ENCODE measurements around the gene NUMB. TPM values are rescaled to one million over a fixed set of nuclear protein-coding genes. Genes with fewer than 3 reads are reported as not detected.
"Not testable (repeated sequence)": the region's sequence is repeated elsewhere in the genome, so short reads cannot be mapped to it uniquely, and the experiment has no call there.

The NUMB gene
- total RNA-seq, 6 donors from 2014 or later, result 85.6 to 169 (median 118) TPM

GRCh38 chr14:73422515-73422914, 35.8 kb downstream of the NUMB start:
- peak overlapping the region in 2 of 4 donors; percentile 29 to 45 for H3K27ac ChIP-seq
- WGBS, 2 donors, result 40 to 77% methylated on average over 4 of the region's 4 CpGs

GRCh38 chr14:73418227-73418626, 40.1 kb downstream of the NUMB start:
- DNase-seq, result no peak
- H3K27me3 ChIP-seq, result no peaks in the 10 kb centered on the region
- 73 to 84% methylated on average over 3 of the region's 3 CpGs for WGBS, 2 donors

More at GRCh38 chr14:73422515-73422914, 35.8 kb downstream of the NUMB start:
- peaks cover 0 to 10% (median 0%) of the 10 kb centered on the region in 4 donors for H3K36me3 ChIP-seq
- H3K4me3 ChIP-seq, result no peak overlapping the region
- peaks cover 27 to 46% (median 32%) of the 10 kb centered on the region in 4 donors for H3K4me1 ChIP-seq
- no peaks in the 10 kb centered on the region for H3K27me3 ChIP-seq
- no peak for DNase-seq
- TF ChIP-seq EP300 (IDR thresholded peaks at IDR 0.05), result no peak
- TF ChIP-seq POLR2A (IDR thresholded peaks at IDR 0.05), result no peak
- TF ChIP-seq POLR2AphosphoS5 (IDR thresholded peaks at IDR 0.05), result no peak
- TF ChIP-seq CTCF (IDR thresholded peaks at IDR 0.05), result no peak
- ATAC-seq (ENCODE audit: low FRiP score in 2 of 2), result no peak
- no peaks in the 10 kb centered on the region for H3K9me3 ChIP-seq

GRCh38 chr14:73406248-73406647, 52.1 kb downstream of the NUMB start:
- not testable (repeated sequence) for H3K4me3 ChIP-seq; DNase-seq; ATAC-seq (ENCODE audit: low FRiP score in 2 of 2); H3K27me3 ChIP-seq; H3K27ac ChIP-seq; H3K9me3 ChIP-seq
- peaks cover 5 to 16% (median 10%) of the 10 kb centered on the region in 4 donors for H3K4me1 ChIP-seq
- peaks cover 0 to 19% (median 2%) of the 10 kb centered on the region in 4 donors for H3K36me3 ChIP-seq
- 96 to 98% methylated on average over 2 to 3 of the region's 3 CpGs for WGBS, 2 donors

More at GRCh38 chr14:73418227-73418626, 40.1 kb downstream of the NUMB start:
- H3K9me3 ChIP-seq, result no peaks in the 10 kb centered on the region
- TF ChIP-seq POLR2AphosphoS5 (IDR thresholded peaks at IDR 0.05), result no peak
- no peak for TF ChIP-seq EP300 (IDR thresholded peaks at IDR 0.05)
- TF ChIP-seq POLR2A (IDR thresholded peaks at IDR 0.05), result no peak
- no peak for TF ChIP-seq CTCF (IDR thresholded peaks at IDR 0.05)
- ATAC-seq (ENCODE audit: low FRiP score in 2 of 2), result no peak
- peaks cover 0 to 14% (median 0%) of the 10 kb centered on the region in 4 donors for H3K36me3 ChIP-seq
- peaks cover 0 to 23% (median 13%) of the 10 kb centered on the region in 4 donors for H3K4me1 ChIP-seq
- H3K4me3 ChIP-seq, result no peak overlapping the region
- no peak overlapping the region for H3K27ac ChIP-seq

- ATAC-seq (ENCODE audit: low FRiP score in 2 of 2) (no peak), DNase-seq (no peak)
- Histone ChIP-seq H3K27ac (peak overlapping the region in 1 of 4 donors; percentile 48), H3K27me3 (no peaks in the 10 kb centered on the region), H3K36me3 (peaks cover 0 to 8% (median 0%) of the 10 kb centered on the region in 4 donors), H3K4me3 (no peak overlapping the region), H3K4me1 (peaks cover 5 to 16% (median 10%) of the 10 kb centered on the region in 4 donors), H3K9me3 (no peaks in the 10 kb centered on the region)
- 64 to 83% methylated on average over 4 of the region's 4 CpGs for WGBS, 2 donors
- no peak for TF ChIP-seq EP300 (IDR thresholded peaks at IDR 0.05)
- TF ChIP-seq POLR2A (IDR thresholded peaks at IDR 0.05), result no peak
- no peak for TF ChIP-seq POLR2AphosphoS5 (IDR thresholded peaks at IDR 0.05)
- no peak for TF ChIP-seq CTCF (IDR thresholded peaks at IDR 0.05)
These were observed 55.1 kb downstream of the NUMB start for GRCh38 chr14:73403181-73403752.

GRCh38 chr14:73402579-73402978, 55.8 kb downstream of the NUMB start:
- 45 to 69% methylated on average over 2 of the region's 2 CpGs for WGBS, 2 donors
- H3K4me3 ChIP-seq, result no peak overlapping the region
- H3K27me3 ChIP-seq, result no peaks in the 10 kb centered on the region
- TF ChIP-seq POLR2AphosphoS5 (IDR thresholded peaks at IDR 0.05) (no peak), EP300 (IDR thresholded peaks at IDR 0.05) (no peak), CTCF (IDR thresholded peaks at IDR 0.05) (no peak), POLR2A (IDR thresholded peaks at IDR 0.05) (no peak)
- ATAC-seq (ENCODE audit: low FRiP score in 2 of 2) (no peak), DNase-seq (no peak)
- no peaks in the 10 kb centered on the region for H3K9me3 ChIP-seq
- H3K36me3 ChIP-seq, result peaks cover 0 to 8% (median 0%) of the 10 kb centered on the region in 4 donors
- H3K4me1 ChIP-seq, result peaks cover 5 to 16% (median 11%) of the 10 kb centered on the region in 4 donors
- peak overlapping the region in 1 of 4 donors; percentile 6 for H3K27ac ChIP-seq
